ENCODE results near the gene BMP6. TPM values are rescaled to one million over a fixed set of nuclear protein-coding genes. Genes with fewer than 3 reads are reported as not detected.

Gene BMP6
- total and polyA plus RNA-seq, 3 experiments from 2014 or later = not detected

- Histone ChIP-seq H3K4me3 (ENCODE audit: low read length) (no peak overlapping the region), H3K9me3 (ENCODE audit: low read length) (no peaks in the 10 kb centered on the region), H3K27ac (ENCODE audit: low read depth, low read length) (no peak overlapping the region), H3K36me3 (ENCODE audit: insufficient read depth, low read length) (no peaks in the 10 kb centered on the region), H3K27me3 (ENCODE audit: insufficient read depth, low read length, poor library complexity, severe bottlenecking) (no peaks in the 10 kb centered on the region), H3K4me1 (ENCODE audit: insufficient read depth, low read length) (no peaks in the 10 kb centered on the region)
- H3K27me3 Mint-ChIP-seq = peaks cover 8 to 34% of the 10 kb centered on the region in 2 donors
- ChIA-PET POLR2A (no interaction called here), CTCF (no interaction called here)
- no peaks in the 10 kb centered on the region for H3K4me1 Mint-ChIP-seq
- no peak overlapping the region for H3K27ac Mint-ChIP-seq
- DNase-seq = no peak
- no peak overlapping the region for H3K4me3 Mint-ChIP-seq
- H3K36me3 Mint-ChIP-seq = no peaks in the 10 kb centered on the region
- no peaks in the 10 kb centered on the region for H3K9me3 Mint-ChIP-seq
These were observed 20.0 kb downstream of the BMP6 start for GRCh38 chr6:7745942-7746341.

- Mint-ChIP-seq H3K27me3 (peaks cover 8 to 33% of the 10 kb centered on the region in 2 donors), H3K4me1 (no peaks in the 10 kb centered on the region), H3K27ac (no peak overlapping the region), H3K4me3 (no peak overlapping the region), H3K36me3 (no peaks in the 10 kb centered on the region), H3K9me3 (no peaks in the 10 kb centered on the region)
- Histone ChIP-seq H3K27me3 (ENCODE audit: insufficient read depth, low read length, poor library complexity, severe bottlenecking) (no peaks in the 10 kb centered on the region), H3K9me3 (ENCODE audit: low read length) (no peaks in the 10 kb centered on the region), H3K4me3 (ENCODE audit: low read length) (no peak overlapping the region), H3K27ac (ENCODE audit: low read depth, low read length) (no peak overlapping the region), H3K4me1 (ENCODE audit: insufficient read depth, low read length) (no peaks in the 10 kb centered on the region), H3K36me3 (ENCODE audit: insufficient read depth, low read length) (no peaks in the 10 kb centered on the region)
- no peak for DNase-seq
- ChIA-PET CTCF (no interaction called here), POLR2A (no interaction called here)
These were observed 21.1 kb downstream of the BMP6 start for GRCh38 chr6:7747016-7747415.

GRCh38 chr6:7747433-7747832, 21.5 kb downstream of the BMP6 start:
- Histone ChIP-seq H3K27me3 (ENCODE audit: insufficient read depth, low read length, poor library complexity, severe bottlenecking) (no peaks in the 10 kb centered on the region), H3K36me3 (ENCODE audit: insufficient read depth, low read length) (no peaks in the 10 kb centered on the region), H3K9me3 (ENCODE audit: low read length) (no peaks in the 10 kb centered on the region), H3K27ac (ENCODE audit: low read depth, low read length) (no peak overlapping the region), H3K4me3 (ENCODE audit: low read length) (no peak overlapping the region), H3K4me1 (ENCODE audit: insufficient read depth, low read length) (no peaks in the 10 kb centered on the region)
- no peak for DNase-seq
- ChIA-PET POLR2A (no interaction called here), CTCF (no interaction called here)
- H3K9me3 Mint-ChIP-seq = no peaks in the 10 kb centered on the region
- H3K36me3 Mint-ChIP-seq = no peaks in the 10 kb centered on the region
- H3K27ac Mint-ChIP-seq = no peak overlapping the region
- no peaks in the 10 kb centered on the region for H3K4me1 Mint-ChIP-seq
- H3K27me3 Mint-ChIP-seq = peaks cover 8 to 30% of the 10 kb centered on the region in 2 donors
- H3K4me3 Mint-ChIP-seq = no peak overlapping the region

GRCh38 chr6:7747901-7748504, 22.1 kb downstream of the BMP6 start:
- no peaks in the 10 kb centered on the region for H3K4me1 ChIP-seq (ENCODE audit: insufficient read depth, low read length)
- Mint-ChIP-seq H3K36me3 (no peaks in the 10 kb centered on the region), H3K9me3 (no peaks in the 10 kb centered on the region), H3K4me3 (no peak overlapping the region), H3K27me3 (peaks cover 8 to 26% of the 10 kb centered on the region in 2 donors), H3K4me1 (no peaks in the 10 kb centered on the region), H3K27ac (no peak overlapping the region)
- ChIA-PET POLR2A (no interaction called here), CTCF (no interaction called here)
- no peak for DNase-seq
- H3K9me3 ChIP-seq (ENCODE audit: low read length) = no peaks in the 10 kb centered on the region
- no peak overlapping the region for H3K27ac ChIP-seq (ENCODE audit: low read depth, low read length)
- no peaks in the 10 kb centered on the region for H3K27me3 ChIP-seq (ENCODE audit: insufficient read depth, low read length, poor library complexity, severe bottlenecking)
- H3K4me3 ChIP-seq (ENCODE audit: low read length) = no peak overlapping the region
- H3K36me3 ChIP-seq (ENCODE audit: insufficient read depth, low read length) = no peaks in the 10 kb centered on the region

- H3K36me3 Mint-ChIP-seq = no peaks in the 10 kb centered on the region
- no peak overlapping the region for H3K4me3 ChIP-seq (ENCODE audit: low read length)
- CTCF ChIA-PET = no interaction called here
These were observed 23.6 kb downstream of the BMP6 start for GRCh38 chr6:7749478-7749877.

GRCh38 chr6:7750197-7750596, 24.3 kb downstream of the BMP6 start:
- Histone ChIP-seq H3K4me1 (ENCODE audit: insufficient read depth, low read length) (no peaks in the 10 kb centered on the region), H3K27ac (ENCODE audit: low read depth, low read length) (no peak overlapping the region), H3K27me3 (ENCODE audit: insufficient read depth, low read length, poor library complexity, severe bottlenecking) (no peaks in the 10 kb centered on the region), H3K9me3 (ENCODE audit: low read length) (no peaks in the 10 kb centered on the region), H3K36me3 (ENCODE audit: insufficient read depth, low read length) (no peaks in the 10 kb centered on the region), H3K4me3 (ENCODE audit: low read length) (no peak overlapping the region)
- peaks cover 7 to 19% of the 10 kb centered on the region in 2 donors for H3K27me3 Mint-ChIP-seq
- no peaks in the 10 kb centered on the region for H3K36me3 Mint-ChIP-seq
- no peaks in the 10 kb centered on the region for H3K4me1 Mint-ChIP-seq
- no peak for DNase-seq
- H3K4me3 Mint-ChIP-seq = no peak overlapping the region
- H3K9me3 Mint-ChIP-seq = no peaks in the 10 kb centered on the region
- H3K27ac Mint-ChIP-seq = no peak overlapping the region
- POLR2A ChIA-PET = no interaction called here
- CTCF ChIA-PET = no interaction called here

More at GRCh38 chr6:7749478-7749877, 23.6 kb downstream of the BMP6 start:
- no peak overlapping the region for H3K27ac ChIP-seq (ENCODE audit: low read depth, low read length)
- peaks cover 7 to 23% of the 10 kb centered on the region in 2 donors for H3K27me3 Mint-ChIP-seq
- H3K27ac Mint-ChIP-seq = no peak overlapping the region
- no peaks in the 10 kb centered on the region for H3K4me1 Mint-ChIP-seq
- DNase-seq = no peak
- H3K27me3 ChIP-seq (ENCODE audit: insufficient read depth, low read length, poor library complexity, severe bottlenecking) = no peaks in the 10 kb centered on the region
- H3K4me3 Mint-ChIP-seq = no peak overlapping the region
- H3K36me3 ChIP-seq (ENCODE audit: insufficient read depth, low read length) = no peaks in the 10 kb centered on the region
- no peaks in the 10 kb centered on the region for H3K4me1 ChIP-seq (ENCODE audit: insufficient read depth, low read length)
- H3K9me3 ChIP-seq (ENCODE audit: low read length) = no peaks in the 10 kb centered on the region
- POLR2A ChIA-PET = no interaction called here
- H3K9me3 Mint-ChIP-seq = no peaks in the 10 kb centered on the region

- no peak for DNase-seq
- CTCF ChIA-PET = no interaction called here
- H3K27ac ChIP-seq (ENCODE audit: low read depth, low read length) = no peak overlapping the region
- Mint-ChIP-seq H3K27ac (no peak overlapping the region), H3K4me3 (no peak overlapping the region), H3K27me3 (peaks cover 11 to 26% of the 10 kb centered on the region in 2 donors), H3K9me3 (peaks cover 0 to 6% (median 0%) of the 10 kb centered on the region in 5 donors), H3K4me1 (no peaks in the 10 kb centered on the region), H3K36me3 (no peaks in the 10 kb centered on the region)
- POLR2A ChIA-PET = no interaction called here
- no peaks in the 10 kb centered on the region for H3K27me3 ChIP-seq (ENCODE audit: insufficient read depth, low read length, poor library complexity, severe bottlenecking)
- H3K36me3 ChIP-seq (ENCODE audit: insufficient read depth, low read length) = no peaks in the 10 kb centered on the region
- no peaks in the 10 kb centered on the region for H3K9me3 ChIP-seq (ENCODE audit: low read length)
- H3K4me1 ChIP-seq (ENCODE audit: insufficient read depth, low read length) = no peaks in the 10 kb centered on the region
- H3K4me3 ChIP-seq (ENCODE audit: low read length) = no peak overlapping the region
These were observed 32.6 kb downstream of the BMP6 start for GRCh38 chr6:7758456-7758855.

GRCh38 chr6:7759320-7759719, 33.4 kb downstream of the BMP6 start:
- H3K4me3 Mint-ChIP-seq = no peak overlapping the region
- no peak for DNase-seq
- H3K36me3 Mint-ChIP-seq = no peaks in the 10 kb centered on the region
- H3K27ac ChIP-seq (ENCODE audit: low read depth, low read length) = no peak overlapping the region
- ChIA-PET CTCF (no interaction called here), POLR2A (no interaction called here)
- no peaks in the 10 kb centered on the region for H3K27me3 ChIP-seq (ENCODE audit: insufficient read depth, low read length, poor library complexity, severe bottlenecking)
- H3K4me1 ChIP-seq (ENCODE audit: insufficient read depth, low read length) = no peaks in the 10 kb centered on the region
- H3K9me3 ChIP-seq (ENCODE audit: low read length) = no peaks in the 10 kb centered on the region
- H3K36me3 ChIP-seq (ENCODE audit: insufficient read depth, low read length) = no peaks in the 10 kb centered on the region
- peaks cover 11 to 34% of the 10 kb centered on the region in 2 donors for H3K27me3 Mint-ChIP-seq
- H3K9me3 Mint-ChIP-seq = peaks cover 0 to 6% (median 0%) of the 10 kb centered on the region in 5 donors
- no peak overlapping the region for H3K4me3 ChIP-seq (ENCODE audit: low read length)
- no peak overlapping the region for H3K27ac Mint-ChIP-seq
- no peaks in the 10 kb centered on the region for H3K4me1 Mint-ChIP-seq

GRCh38 chr6:7761051-7761450, 35.2 kb downstream of the BMP6 start:
- H3K27ac Mint-ChIP-seq = no peak overlapping the region
- H3K27me3 Mint-ChIP-seq = peaks cover 11 to 42% of the 10 kb centered on the region in 2 donors
- no peak overlapping the region for H3K4me3 Mint-ChIP-seq
- no peaks in the 10 kb centered on the region for H3K4me1 Mint-ChIP-seq
- H3K36me3 ChIP-seq (ENCODE audit: insufficient read depth, low read length) = no peaks in the 10 kb centered on the region
- no peaks in the 10 kb centered on the region for H3K9me3 ChIP-seq (ENCODE audit: low read length)
- ChIA-PET CTCF (no interaction called here), POLR2A (no interaction called here)
- H3K27me3 ChIP-seq (ENCODE audit: insufficient read depth, low read length, poor library complexity, severe bottlenecking) = no peaks in the 10 kb centered on the region
- H3K4me3 ChIP-seq (ENCODE audit: low read length) = no peak overlapping the region
- peaks cover 0 to 6% (median 0%) of the 10 kb centered on the region in 5 donors for H3K9me3 Mint-ChIP-seq
- no peak for DNase-seq
- H3K4me1 ChIP-seq (ENCODE audit: insufficient read depth, low read length) = no peaks in the 10 kb centered on the region
- no peaks in the 10 kb centered on the region for H3K36me3 Mint-ChIP-seq
- no peak overlapping the region for H3K27ac ChIP-seq (ENCODE audit: low read depth, low read length)

Measured in CD8-positive, alpha-beta memory T cell (primary cell).